ENCODE measurements around the gene AKR7A3. TPM values are rescaled to one million over a fixed set of nuclear protein-coding genes. Genes with fewer than 3 reads are reported as not detected.

Gene AKR7A3
- total and polyA plus RNA-seq, 3 donors from 2014 or later: 2.3 to 6.5 (median 6.2) TPM

DNA sequence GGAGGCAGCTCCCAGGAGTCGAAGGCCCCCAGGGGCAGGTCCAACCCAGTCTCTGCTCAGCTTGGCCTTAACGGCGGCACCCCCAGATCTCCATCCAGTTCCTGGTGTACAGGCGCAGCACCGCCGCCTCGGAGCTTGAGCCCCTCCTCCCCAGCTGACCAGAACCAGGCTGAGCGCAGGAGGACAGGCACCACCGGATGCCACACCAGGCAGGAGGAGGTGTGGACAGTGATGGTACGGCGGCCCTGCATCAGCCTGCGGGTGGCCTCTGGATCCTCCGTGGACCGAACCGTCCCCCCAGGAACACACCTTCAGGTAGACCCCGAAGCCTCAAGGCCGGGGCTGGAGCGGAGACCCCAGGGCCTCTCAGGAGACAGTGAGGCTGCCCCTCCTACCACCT, 39.9 kb upstream of the AKR7A3 start:
- H3K36me3 ChIP-seq (ENCODE audit: low read depth, missing control alignments): no peaks in the 10 kb centered on the region
- no peaks in the 10 kb centered on the region for H3K4me1 ChIP-seq
- H3K27me3 ChIP-seq: no peaks in the 10 kb centered on the region
- H3K4me3 ChIP-seq: no peak overlapping the region
- no peak overlapping the region for H3K27ac ChIP-seq
- TF ChIP-seq POLR2A (IDR thresholded peaks at IDR 0.05): no peak
- TF ChIP-seq, protein P1, sequence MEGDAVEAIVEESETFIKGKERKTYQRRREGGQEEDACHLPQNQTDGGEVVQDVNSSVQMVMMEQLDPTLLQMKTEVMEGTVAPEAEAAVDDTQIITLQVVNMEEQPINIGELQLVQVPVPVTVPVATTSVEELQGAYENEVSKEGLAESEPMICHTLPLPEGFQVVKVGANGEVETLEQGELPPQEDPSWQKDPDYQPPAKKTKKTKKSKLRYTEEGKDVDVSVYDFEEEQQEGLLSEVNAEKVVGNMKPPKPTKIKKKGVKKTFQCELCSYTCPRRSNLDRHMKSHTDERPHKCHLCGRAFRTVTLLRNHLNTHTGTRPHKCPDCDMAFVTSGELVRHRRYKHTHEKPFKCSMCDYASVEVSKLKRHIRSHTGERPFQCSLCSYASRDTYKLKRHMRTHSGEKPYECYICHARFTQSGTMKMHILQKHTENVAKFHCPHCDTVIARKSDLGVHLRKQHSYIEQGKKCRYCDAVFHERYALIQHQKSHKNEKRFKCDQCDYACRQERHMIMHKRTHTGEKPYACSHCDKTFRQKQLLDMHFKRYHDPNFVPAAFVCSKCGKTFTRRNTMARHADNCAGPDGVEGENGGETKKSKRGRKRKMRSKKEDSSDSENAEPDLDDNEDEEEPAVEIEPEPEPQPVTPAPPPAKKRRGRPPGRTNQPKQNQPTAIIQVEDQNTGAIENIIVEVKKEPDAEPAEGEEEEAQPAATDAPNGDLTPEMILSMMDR (IDR thresholded peaks at IDR 0.05): no peak
- DNase-seq: no peak
- intact Hi-C loops (cut with DNase I; ENCODE audit: low total_unique reads): no loop called here
- no peaks in the 10 kb centered on the region for H3K9me3 ChIP-seq
- WGBS, 2 donors: 92% methylated on average over 18 of the region's 18 CpGs; no CpG with 5 or more reads in 1 of the 2 donors

DNA sequence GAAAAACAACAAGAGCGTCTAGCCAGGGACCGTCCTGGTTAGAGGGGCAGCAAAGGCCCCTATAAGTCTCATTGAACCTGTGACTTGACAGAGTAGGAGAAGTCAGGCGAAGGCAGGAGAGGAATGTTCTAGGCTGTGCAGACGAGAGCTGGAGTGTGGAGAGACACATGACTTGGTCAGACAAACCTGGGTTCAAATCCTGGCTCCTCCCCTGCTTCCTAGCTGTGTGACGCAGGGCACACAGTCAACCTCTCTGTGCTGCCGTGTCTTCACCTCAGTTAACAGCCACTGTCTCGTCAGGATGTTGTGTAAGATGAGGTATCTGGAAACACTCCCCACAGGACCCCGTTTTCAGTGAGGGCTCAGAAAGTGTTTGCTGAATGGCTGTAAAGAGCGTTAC, 39.2 kb upstream of the AKR7A3 start:
- H3K9me3 ChIP-seq: no peaks in the 10 kb centered on the region
- TF ChIP-seq POLR2A (IDR thresholded peaks at IDR 0.05): no peak
- TF ChIP-seq, protein P1 (IDR thresholded peaks at IDR 0.05): no peak
- no peaks in the 10 kb centered on the region for H3K4me1 ChIP-seq
- H3K36me3 ChIP-seq (ENCODE audit: low read depth, missing control alignments): no peaks in the 10 kb centered on the region
- H3K27me3 ChIP-seq: no peaks in the 10 kb centered on the region
- 89 to 94% methylated on average over 9 of the region's 9 CpGs for WGBS, 2 donors
- intact Hi-C loops (cut with DNase I; ENCODE audit: low total_unique reads): no loop called here
- DNase-seq: no peak
- H3K4me3 ChIP-seq: no peak overlapping the region
- H3K27ac ChIP-seq: no peak overlapping the region

GRCh38 chr1:19327301-19327700, 38.7 kb upstream of the AKR7A3 start:
- H3K27me3 ChIP-seq: no peaks in the 10 kb centered on the region
- no peak for DNase-seq
- H3K36me3 ChIP-seq (ENCODE audit: low read depth, missing control alignments): no peaks in the 10 kb centered on the region
- TF ChIP-seq, protein P1 (IDR thresholded peaks at IDR 0.05): no peak
- TF ChIP-seq POLR2A (IDR thresholded peaks at IDR 0.05): no peak
- H3K4me1 ChIP-seq: no peaks in the 10 kb centered on the region
- H3K9me3 ChIP-seq: no peaks in the 10 kb centered on the region
- 86% methylated on average over 16 of the region's 16 CpGs for WGBS, 2 donors
- intact Hi-C loops (cut with DNase I; ENCODE audit: low total_unique reads): no loop called here
- no peak overlapping the region for H3K4me3 ChIP-seq
- no peak overlapping the region for H3K27ac ChIP-seq

- no peak overlapping the region for H3K27ac ChIP-seq
- no peak for DNase-seq
- no peak overlapping the region for H3K4me3 ChIP-seq
- H3K4me1 ChIP-seq: no peaks in the 10 kb centered on the region
- no peaks in the 10 kb centered on the region for H3K36me3 ChIP-seq (ENCODE audit: low read depth, missing control alignments)
- no peaks in the 10 kb centered on the region for H3K27me3 ChIP-seq
- intact Hi-C loops (cut with DNase I; ENCODE audit: low total_unique reads): no loop called here
- H3K9me3 ChIP-seq: no peaks in the 10 kb centered on the region
- TF ChIP-seq, protein P1 (IDR thresholded peaks at IDR 0.05): no peak
- no peak for TF ChIP-seq POLR2A (IDR thresholded peaks at IDR 0.05)
- WGBS, 2 donors: 79 to 96% methylated on average over 4 to 6 of the region's 6 CpGs
Measured at GRCh38 chr1:19326748-19327065, 38.1 kb upstream of the AKR7A3 start.

DNA sequence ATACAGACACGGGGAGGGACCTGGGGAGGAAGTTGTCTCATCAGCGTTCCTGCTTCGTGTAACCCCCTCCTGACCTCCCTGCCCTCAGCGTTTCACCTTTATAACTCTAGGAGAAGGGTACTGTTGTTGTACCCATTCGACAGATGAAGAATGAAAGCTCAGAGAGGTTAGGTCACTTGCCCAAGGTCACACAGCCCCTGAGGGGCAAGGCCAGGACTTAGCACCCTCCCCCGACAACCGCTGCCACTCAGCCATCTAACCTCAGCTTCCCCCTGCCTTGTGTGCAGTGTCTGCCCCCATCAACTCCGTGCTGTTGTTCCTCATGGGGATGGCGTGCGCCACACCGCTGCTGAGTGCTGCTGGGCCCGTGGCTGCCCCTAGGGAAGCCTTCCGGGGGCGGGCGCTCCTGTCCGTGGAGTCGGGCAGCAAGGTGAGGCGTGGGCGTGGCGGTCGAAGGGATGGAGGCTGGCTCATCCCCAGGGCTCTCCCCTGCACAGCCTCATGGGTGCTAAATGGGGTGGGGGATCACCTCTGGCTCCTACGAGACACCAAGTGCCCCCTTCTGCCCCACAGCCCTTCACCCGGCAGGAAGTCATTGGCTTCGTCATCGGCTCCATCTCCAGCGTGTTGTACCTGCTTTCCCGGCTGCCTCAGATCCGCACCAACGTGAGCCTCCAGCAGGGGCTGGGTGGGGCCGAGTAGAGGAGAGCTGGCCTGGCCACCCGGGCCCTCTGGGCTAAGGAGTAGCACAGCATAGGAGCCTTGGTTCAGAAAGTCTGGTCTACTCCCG, 37.6 kb upstream of the AKR7A3 start:
- Histone ChIP-seq H3K4me1 (peaks cover 3% of the 10 kb centered on the region), H3K27ac (no peak overlapping the region), H3K4me3 (no peak overlapping the region), H3K27me3 (no peaks in the 10 kb centered on the region), H3K36me3 (ENCODE audit: low read depth, missing control alignments) (no peaks in the 10 kb centered on the region), H3K9me3 (no peaks in the 10 kb centered on the region)
- intact Hi-C loops (cut with DNase I; ENCODE audit: low total_unique reads): no loop called here
- no peak for DNase-seq
- 84% methylated on average over 19 to 31 of the region's 32 CpGs for WGBS, 2 donors
- TF ChIP-seq, protein P1 (IDR thresholded peaks at IDR 0.05): no peak
- TF ChIP-seq POLR2A (IDR thresholded peaks at IDR 0.05): no peak
